Measurements from ENCODE around the gene RHOBTB1. TPM values are rescaled to one million over a fixed set of nuclear protein-coding genes. Genes with fewer than 3 reads are reported as not detected.

The RHOBTB1 gene
- total and polyA plus RNA-seq, 9 of the 15 experiments (the other 6 are each of a cell fraction or from before 2014, with no cell fraction given), result 1.7 to 11.7 (median 9.3) TPM

- TF ChIP-seq ZNF511 (CRISPR knock-in tag; IDR thresholded peaks at IDR 0.05), result no peak
Measured at GRCh38 chr10:60977161-60978122, 33.5 kb upstream of the RHOBTB1 start (continued).

GRCh38 chr10:60976687-60977086 is 32.7 kb upstream of the RHOBTB1 start:
- Histone ChIP-seq H3K9ac (ENCODE audit: insufficient read depth in 1 of 2, low read depth in 2 of 2, low read length in 2 of 2) (peak overlapping the region in 1 of 2 experiments; percentile 13; a peak in 1 of 4 replicates), H3K9me3 (replicated peaks; ENCODE audit: control insufficient read depth, insufficient read depth, low read depth, low read length) (no peaks in the 10 kb centered on the region), H3K36me3 (ENCODE audit: control insufficient read depth, insufficient read depth, low read length) (no peaks in the 10 kb centered on the region), H3K27me3 (ENCODE audit: control insufficient read depth in 2 of 2, insufficient read depth in 2 of 2, low read length in 2 of 2) (no peaks in the 10 kb centered on the region), H3K4me3 (no peak overlapping the region), H3K4me1 (replicated peaks in 1 of 2; ENCODE audit: control insufficient read depth in 2 of 2, insufficient read depth in 2 of 2, low read length in 2 of 2) (peaks cover 14 to 59% of the 10 kb centered on the region in 2 experiments), H3K9me1 (ENCODE audit: control insufficient read depth, insufficient read depth, low read length) (no peaks in the 10 kb centered on the region), H3K4me2 (ENCODE audit: insufficient read depth, low read length) (no peak overlapping the region), H3K27ac (ENCODE audit: extremely low read depth, low read depth, low read length) (no peak overlapping the region; the same call in 1 of the 3 replicates), H4K20me1 (replicated peaks; ENCODE audit: control insufficient read depth, insufficient read depth, low read length) (no peaks in the 10 kb centered on the region), H3K79me2 (ENCODE audit: control insufficient read depth, insufficient read depth, low read length) (no peaks in the 10 kb centered on the region), H2AFZ (ENCODE audit: low read depth, low read length) (peak overlapping the region; percentile 49; the same call in 1 of the 2 replicates)
- 42% methylated on average over 2 of the region's 2 CpGs for WGBS (ENCODE audit: insufficient coverage, low coverage, missing lambda C conversion rate)
- in situ Hi-C loops (cut with MboI) (no loop called here), intact Hi-C loops (cut with micrococcal nuclease) (loop anchor here (5.0 kb wide), 1 partner anchor 791 kb away; no protein-coding TSS in a partner anchor)
- DNase-seq (ENCODE audit: extremely low read depth in 1 of 4, low spot score in 3 of 4), result no peak
- BruUV-seq (replicated peaks), result no TSS peak
- ATAC-seq, result no peak
- FAIRE-seq, result no peak
- ChIA-PET POLR2A (interaction anchor here (0.7 to 2.2 kb wide), 5 partner anchors 11 to 199 kb away, joined by 3 to 8 read pairs (median 3); partner anchors contain the start of gene CDK1), CTCF (ENCODE audit: low intra/inter-chr PET ratio) (no interaction called here)
- no peak for TF ChIP-seq NR2C1 (IDR thresholded peaks at IDR 0.05)
- TF ChIP-seq NR2C1 (tag; IDR thresholded peaks at IDR 0.05), result no peak
- TF ChIP-seq ARID3A (IDR thresholded peaks at IDR 0.05; ENCODE audit: borderline replicate concordance, low read depth, low read length), result 0 out of 2 replicates have a peak, but pooled peaks have one; percentile 3
- TF ChIP-seq ZNF197 (CRISPR knock-in tag; IDR thresholded peaks at IDR 0.05; ENCODE audit: low read depth), result 0 out of 2 replicates have a peak, but pooled peaks have one; percentile 49
- no peak for TF ChIP-seq DLX4 (CRISPR knock-in tag; IDR thresholded peaks at IDR 0.05)
- no peak for TF ChIP-seq TEAD1 (CRISPR knock-in tag; IDR thresholded peaks at IDR 0.05)
- TF ChIP-seq ELF1 (tag; IDR thresholded peaks at IDR 0.05), result peak; percentile 24; the same call in 1 of the 2 replicates
- peak; percentile 59 for TF ChIP-seq MEIS2 (IDR thresholded peaks at IDR 0.05; ENCODE audit: partially characterized antibody)
- TF ChIP-seq PBX2 (CRISPR knock-in tag; IDR thresholded peaks at IDR 0.05; ENCODE audit: low read depth), result no peak
- peak; percentile 54; the same call in 1 of the 2 replicates for TF ChIP-seq PBX2 (tag; conservative IDR thresholded peaks at IDR 0.05; ENCODE audit: low read depth)
- peak; percentile 77 for TF ChIP-seq PKNOX1 (IDR thresholded peaks at IDR 0.05)

Measured in K562 (cell line).